Heart left ventricle (tissue), 16 donors: Measurements from ENCODE around the gene PNISR. TPM values are rescaled to one million over a fixed set of nuclear protein-coding genes. Genes with fewer than 3 reads are reported as not detected.

Experiments
- ATAC-seq, 4 donors: fragments of 200-7000 bp; cut with Tn5 transposase; one replicate each; pipeline ENCODE4 v1.9.1; 2020 to 2022; ENCODE audit warnings: moderate library complexity in 4 of 4, mild to moderate bottlenecking in 3 of 4, moderate number of reproducible peaks in 1 of 4
- DNase-seq, 5 donors: peaks; one replicate each; pipeline ENCODE4 v3.0.0-alpha.2; 2020
- H3K27ac ChIP-seq, 12 donors: fragments of 200-600 bp; sonication (generic) in 4 of 12; one replicate each; pipeline versions ENCODE4 v1.5.0 to v1.8.0; 2016 to 2022; ENCODE audit warnings: mild to moderate bottlenecking in 2 of 12
- H3K27me3 ChIP-seq, 9 donors: fragments of 200-600 bp; sonication (generic) in 2 of 9; one replicate each; pipeline versions ENCODE4 v1.5.1 to v1.8.0; 2016 to 2022; ENCODE audit warnings: mild to moderate bottlenecking in 3 of 9
- H3K36me3 ChIP-seq, 9 donors: fragments of 200-600 bp; sonication (generic) in 2 of 9; one replicate each; pipeline versions ENCODE4 v1.5.0 to v1.8.0; 2018 to 2022; ENCODE audit warnings: mild to moderate bottlenecking in 2 of 9
- H3K4me1 ChIP-seq, 12 donors: fragments of 200-600 bp; sonication (generic) in 4 of 12; one replicate each; pipeline versions ENCODE4 v1.5.0 to v1.8.0; 2016 to 2022; ENCODE audit warnings: mild to moderate bottlenecking in 3 of 12
- H3K4me3 ChIP-seq, 12 donors: fragments of 200-600 bp; sonication (generic) in 4 of 12; one replicate each; pipeline versions ENCODE4 v1.5.0 to v1.8.0; 2017 to 2022; ENCODE audit warnings: mild to moderate bottlenecking in 9 of 12, moderate library complexity in 4 of 12
- H3K9me3 ChIP-seq, 12 donors: fragments of 200-600 bp; sonication (generic) in 4 of 12; one replicate each; pipeline versions ENCODE4 v1.5.0 to v1.8.0; 2016 to 2022; ENCODE audit warnings: mild to moderate bottlenecking in 1 of 12
- CTCF ChIP-seq, 12 donors: fragments of 200-600 bp; sonication (generic) in 4 of 12; IDR thresholded peaks; one replicate each; pipeline versions ENCODE4 v1.5.0 to v1.8.0; 2018 to 2022; ENCODE audit warnings: antibody characterized with exemption in 12 of 12, mild to moderate bottlenecking in 5 of 12
- POLR2A ChIP-seq, 2 donors: fragments of 450-650 bp; IDR thresholded peaks; one replicate each; pipeline ENCODE4 v1.6.1; 2017; ENCODE audit warnings: antibody characterized with exemption in 2 of 2, mild to moderate bottlenecking in 2 of 2, moderate library complexity in 2 of 2
- WGBS, 4 donors: extraction: QIAGEN DNeasy Blood & Tissue Kit in 2 of 4; methylation state at CpG; one replicate each; pipeline versions ENCODE4 v1.1.5 to v1.1.7; 2013 to 2018; 5-methylcytosine and 5-hydroxymethylcytosine counted together
- intact Hi-C, 10 donors: fragments of 100-400 bp; cut with DNase I; formaldehyde crosslinking; loops; one replicate each; pipeline versions ENCODE4 v1.11.1 to v1.14.2; 2022
- polyA plus RNA-seq, 2 donors: library from polyadenylated mRNA; stranded (reverse); fragments of 200-250 nt; gene quantifications; one replicate each; pipeline ENCODE4 v1.2.3, GENCODE V29; 2013
- total RNA-seq, 9 donors: library from RNA; depleted of rRNA in 2 of 9; stranded (reverse); fragments of >200 nt in 2 of 9; fragmentation: NEBNext Ultra II Directional in 3 of 9; extraction: Animal tissue kit (Norgen Biotek cat#: 25700) in 3 of 9; gene quantifications; one replicate each; pipeline versions ENCODE4 v1.1.0 to v1.2.4, GENCODE V29; 2016 to 2023
- donor health status: ischemic (EF 13 %, LVEDD 7.1; RV severe dilation, severe dysfunction).
- donor health status: healthy with polysubstance abuse.
- donor health status: DM: no; HTN: yes; CAD: no.
- donor health status: DM: no; HTN: no; CAD: no.
- donor health status: ischemic (EF 25% LVEDD 6.9; RV normal size, moderate dysfunction).
- donor health status: ischemic (EF 25% LVEDD 5.7; RV mildly dilated, moderate dysfunction).
- donor health status: healthy.
- donor health status: DM: yes; HTN: yes; CAD: no.
- donor health status: ischemic (EF 35%, LVEDD 5.7; RV mildly dilated, moderate dysfunction).
- donor health status: nonischemic (EF 11% LVEDD 7.7; RV severe dilation, severe dysfunction).
- donor health status: DM: yes; HTN: yes; CAD: no.
- donor health status: PGD.
- donor health status: ischemic (EF 29% LVEDD 5.4; RV normal size, mild dysfunction).
- donor health status: nonischemic (EF 23%, LVEDD 6.1; RV moderate dilation, normal function).

Gene PNISR
- total and polyA plus RNA-seq, 11 donors, result 20.8 to 64.8 (median 48.9) TPM

- no peak for DNase-seq
- Histone ChIP-seq H3K9me3 (no peaks in the 10 kb centered on the region), H3K27ac (peak overlapping the region in 11 of 12 donors; percentile 91 to 100 (median 96)), H3K4me1 (peaks cover 7 to 53% (median 46%) of the 10 kb centered on the region in 12 donors), H3K4me3 (peak overlapping the region; percentile 67 to 99 (median 79)), H3K36me3 (peaks cover 0 to 25% (median 12%) of the 10 kb centered on the region in 9 donors), H3K27me3 (no peaks in the 10 kb centered on the region)
- ATAC-seq, result no peak
- no peak for TF ChIP-seq POLR2A (IDR thresholded peaks at IDR 0.05)
- TF ChIP-seq CTCF (IDR thresholded peaks at IDR 0.05), result no peak
- 23 to 42% (median 33%) methylated on average over 4 of the region's 4 CpGs for WGBS, 4 donors
- intact Hi-C loops, result loop anchor here in 7 of 10 donors (2.0 to 10.0 kb wide), 8 partner anchors 34 to 142 kb away; partner anchors contain the start of genes CCNC (in 3 of the 7), USP45 (in 3 of the 7) and COQ3 (in 1 of the 7)
Observed at GRCh38 chr6:99426451-99426757, 1.3 kb upstream of the PNISR start.

- no peak for TF ChIP-seq POLR2A (IDR thresholded peaks at IDR 0.05)
- peak in 9 of 12 donors; percentile 25 to 60 (median 35) for TF ChIP-seq CTCF (IDR thresholded peaks at IDR 0.05)
Observed at GRCh38 chr6:99425647-99426450, 741 bp upstream of the PNISR start.

GRCh38 chr6:99424022-99424421 lies 1.1 kb downstream of the PNISR start:
- Histone ChIP-seq H3K27me3 (no peaks in the 10 kb centered on the region), H3K36me3 (peaks cover 0 to 14% (median 4%) of the 10 kb centered on the region in 9 donors), H3K4me3 (peak overlapping the region; percentile 67 to 99 (median 79)), H3K4me1 (peaks cover 9 to 74% (median 62%) of the 10 kb centered on the region in 12 donors), H3K27ac (peak overlapping the region in 8 of 12 donors; percentile 91 to 100 (median 98)), H3K9me3 (no peaks in the 10 kb centered on the region)
- DNase-seq (no peak), ATAC-seq (no peak)
- 34 to 50% (median 40%) methylated on average over 5 of the region's 5 CpGs for WGBS, 4 donors
- TF ChIP-seq POLR2A (IDR thresholded peaks at IDR 0.05) (no peak), CTCF (IDR thresholded peaks at IDR 0.05) (no peak)
- intact Hi-C loops, result loop anchor here in 4 of 10 donors (2.0 to 10.0 kb wide), 4 partner anchors 29 to 141 kb away; partner anchors contain the start of genes USP45 (in 2 of the 4), CCNC (in 1 of the 4) and COQ3 (in 1 of the 4)

More at GRCh38 chr6:99425647-99426450, 741 bp upstream of the PNISR start:
- H3K4me3 ChIP-seq, result peak overlapping the region; percentile 67 to 99 (median 79)
- WGBS, 4 donors, result 1 to 2% (median 1%) methylated on average over 24 to 29 of the region's 29 CpGs
- peak; percentile 83 to 87 (median 86) for ATAC-seq
- no peaks in the 10 kb centered on the region for H3K9me3 ChIP-seq
- H3K27ac ChIP-seq, result peak overlapping the region; percentile 91 to 100 (median 96)
- DNase-seq, result peak; percentile 83 to 92 (median 89)
- H3K36me3 ChIP-seq, result peaks cover 0 to 20% (median 7%) of the 10 kb centered on the region in 9 donors
- H3K27me3 ChIP-seq, result no peaks in the 10 kb centered on the region
- intact Hi-C loops, result loop anchor here in 7 of 10 donors (2.0 to 10.0 kb wide), 9 partner anchors 31 to 143 kb away; partner anchors contain the start of genes CCNC (in 3 of the 7), USP45 (in 3 of the 7) and COQ3 (in 2 of the 7)
- H3K4me1 ChIP-seq, result peaks cover 9 to 58% (median 52%) of the 10 kb centered on the region in 12 donors

GRCh38 chr6:99422912-99423311 lies 2.2 kb downstream of the PNISR start:
- intact Hi-C loops, result loop anchor here in 5 of 10 donors (2.0 to 10.0 kb wide), 4 partner anchors 26 to 142 kb away; partner anchors contain the start of genes USP45 (in 2 of the 5) and CCNC (in 1 of the 5)
- Histone ChIP-seq H3K36me3 (peaks cover 0 to 14% (median 3%) of the 10 kb centered on the region in 9 donors), H3K9me3 (no peaks in the 10 kb centered on the region), H3K27me3 (no peaks in the 10 kb centered on the region), H3K27ac (peak overlapping the region in 1 of 12 donors; percentile 99), H3K4me1 (peaks cover 9 to 79% (median 68%) of the 10 kb centered on the region in 12 donors), H3K4me3 (peak overlapping the region in 7 of 12 donors; percentile 67 to 99 (median 73))
- no peak for DNase-seq
- 76 to 87% (median 80%) methylated on average over 6 of the region's 6 CpGs for WGBS, 4 donors
- ATAC-seq, result no peak
- TF ChIP-seq POLR2A (IDR thresholded peaks at IDR 0.05) (no peak), CTCF (IDR thresholded peaks at IDR 0.05) (no peak)
